Neural cell (in vitro differentiated cells): Measurements from ENCODE around the gene HELZ. TPM values are rescaled to one million over a fixed set of nuclear protein-coding genes. Genes with fewer than 3 reads are reported as not detected.

ENCODE experiments used
- H2AFZ ChIP-seq: fragments of 200-600, 300-800 bp; sonication (generic), shearing (Covaris generic); 2 replicates; pipeline ENCODE4 v1.6.0; 2014; ENCODE audit warnings: low read depth, mild to moderate bottlenecking, antibody characterized with exemption, low read length, moderate library complexity
- H3F3A ChIP-seq: fragments of 200-600 bp; shearing (Covaris generic); 2 replicates; pipeline ENCODE4 v1.6.1; 2016; ENCODE audit warnings: mild to moderate bottlenecking, moderate library complexity, mixed read lengths, antibody characterized with exemption, low read length; ENCODE audit not compliant: insufficient read depth, poor library complexity, severe bottlenecking
- H3K27ac ChIP-seq: fragments of 200-600, 300-800 bp; sonication (generic), shearing (Covaris generic); 2 replicates; pipeline ENCODE4 v1.5.1; 2014; ENCODE audit warnings: mild to moderate bottlenecking, low read length, moderate library complexity
- H3K27me3 ChIP-seq: fragments of 300-800, 200-600 bp; sonication (generic), shearing (Covaris generic); 2 replicates; pipeline ENCODE4 v1.6.0; 2014; ENCODE audit warnings: mild to moderate bottlenecking, low read depth, low read length, moderate library complexity; ENCODE audit not compliant: insufficient read depth
- H3K36me3 ChIP-seq: fragments of 300-800, 200-600 bp; sonication (generic), shearing (Covaris generic); 2 replicates; pipeline ENCODE4 v1.5.1; 2014; ENCODE audit warnings: mild to moderate bottlenecking, antibody characterized with exemption, low read length, moderate library complexity; ENCODE audit not compliant: insufficient read depth
- H3K4me2 ChIP-seq: fragments of 300-800, 200-600 bp; sonication (generic), shearing (Covaris generic); 2 replicates; pipeline ENCODE4 v1.6.0; 2014; ENCODE audit warnings: mild to moderate bottlenecking, low read length
- H3K4me3 ChIP-seq: fragments of 300-800, 200-600 bp; sonication (generic), shearing (Covaris generic); 2 replicates; pipeline ENCODE4 v1.5.1; 2014; ENCODE audit warnings: mild to moderate bottlenecking, low read length, moderate library complexity
- H3K79me2 ChIP-seq: fragments of 200-600 bp; shearing (Covaris generic); replicated peaks from 2 replicates; pipeline ENCODE4 v1.6.0; 2014; ENCODE audit warnings: mild to moderate bottlenecking, low read length, moderate library complexity; ENCODE audit not compliant: insufficient read depth
- H3K9ac ChIP-seq: fragments of 300-800, 200-600 bp; sonication (generic), shearing (Covaris generic); 2 replicates; pipeline ENCODE4 v1.6.1; 2016; ENCODE audit warnings: mild to moderate bottlenecking, low read length, mixed read lengths
- H3K9me2 ChIP-seq: fragments of 200-600 bp; shearing (Covaris generic); 2 replicates; pipeline ENCODE4 v1.6.1; 2016; ENCODE audit warnings: mild to moderate bottlenecking, low read length, mixed read lengths; ENCODE audit not compliant: insufficient read depth
- H3K9me3 ChIP-seq: fragments of 200-600, 300-800 bp; sonication (generic), shearing (Covaris generic); 2 replicates; pipeline ENCODE4 v1.6.1; 2016; ENCODE audit warnings: mild to moderate bottlenecking, mixed run types, low read length, moderate library complexity, mixed read lengths
- H4K20me1 ChIP-seq: fragments of 200-600 bp; shearing (Covaris generic); 2 replicates; pipeline ENCODE4 v1.6.1; 2016; ENCODE audit warnings: mild to moderate bottlenecking, mixed run types; ENCODE audit not compliant: insufficient read depth
- EP300 ChIP-seq: fragments of 450-650 bp; conservative IDR thresholded peaks from 2 replicates; pipeline ENCODE4 v1.6.1; 2014; ENCODE audit warnings: antibody characterized with exemption, mild to moderate bottlenecking, moderate library complexity; ENCODE audit not compliant: poor library complexity, severe bottlenecking
- EZH2 ChIP-seq: fragments of 200-600, 300-800 bp; shearing (Covaris generic), sonication (generic); IDR thresholded peaks from 2 replicates; pipeline ENCODE4 v1.6.1; 2014; ENCODE audit warnings: antibody characterized with exemption, low read length, borderline replicate concordance, mild to moderate bottlenecking; ENCODE audit not compliant: insufficient read depth, poor library complexity, severe bottlenecking
- MXI1 ChIP-seq: fragments of 450-650 bp; conservative IDR thresholded peaks from 2 replicates; pipeline ENCODE4 v1.6.1; 2014; ENCODE audit warnings: antibody characterized with exemption, mild to moderate bottlenecking; ENCODE audit not compliant: poor library complexity, severe bottlenecking
- POLR2AphosphoS5 ChIP-seq: IDR thresholded peaks from 2 replicates; pipeline ENCODE4 v1.6.1; 2012
- RAD21 ChIP-seq: fragments of 450-650 bp; conservative IDR thresholded peaks from 2 replicates; pipeline ENCODE4 v1.6.1; 2014; ENCODE audit warnings: antibody characterized with exemption, mild to moderate bottlenecking, moderate library complexity
- SMC3 ChIP-seq: fragments of 450-650 bp; conservative IDR thresholded peaks from 2 replicates; pipeline ENCODE4 v1.6.1; 2014; ENCODE audit warnings: antibody characterized with exemption, mild to moderate bottlenecking, moderate library complexity; ENCODE audit not compliant: poor library complexity
- TAF1 ChIP-seq: IDR thresholded peaks from 2 replicates; pipeline ENCODE4 v1.6.1; 2012; ENCODE audit warnings: low read depth
- polyA plus RNA-seq: library from polyadenylated mRNA; depleted of rRNA; stranded (reverse); fragments of >200 nt; gene quantifications from 2 replicates; pipeline ENCODE4 v1.2.3, GENCODE V29; 2014
- TF ChIP-seq, protein P1 (sequence below): fragments of 450-650 bp; IDR thresholded peaks from 2 replicates; pipeline ENCODE4 v1.5.1; 2014; ENCODE audit warnings: antibody characterized with exemption, mild to moderate bottlenecking, moderate library complexity; ENCODE audit not compliant: poor library complexity, severe bottlenecking
- TF ChIP-seq, protein P2 (sequence below): IDR thresholded peaks from 2 replicates; pipeline ENCODE4 v1.6.1; 2012; ENCODE audit warnings: borderline replicate concordance

Gene HELZ
- polyA plus RNA-seq, 1 donor from 2014 or later = 11.7 TPM

DNA sequence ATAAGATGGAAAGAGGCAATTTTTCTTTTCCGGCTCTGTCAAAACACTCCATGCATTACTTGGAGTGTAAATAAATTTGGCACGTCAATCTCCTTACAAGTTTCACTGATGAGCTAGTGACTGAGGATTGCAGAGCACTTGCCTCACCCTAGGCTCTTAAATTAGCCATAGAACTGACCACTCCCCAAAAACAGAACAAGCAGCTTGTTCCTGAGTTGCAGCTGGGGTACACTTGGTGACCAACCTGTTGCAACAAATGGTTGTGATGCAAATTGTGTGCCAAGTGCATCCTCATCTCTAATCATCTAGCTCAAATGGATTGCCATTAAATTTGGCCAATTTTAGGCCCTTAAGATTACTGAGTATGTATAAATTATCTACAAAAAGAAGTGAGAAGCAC lies 133.7 kb downstream of the HELZ start:
- Histone ChIP-seq H3K27me3 (no peaks in the 10 kb centered on the region), H3F3A (no peaks in the 10 kb centered on the region), H3K36me3 (peaks cover 17% of the 10 kb centered on the region), H3K9me3 (no peaks in the 10 kb centered on the region), H2AFZ (no peak overlapping the region), H3K4me2 (no peak overlapping the region), H3K9me2 (no peaks in the 10 kb centered on the region), H3K4me3 (no peak overlapping the region), H4K20me1 (no peaks in the 10 kb centered on the region), H3K9ac (no peak overlapping the region), H3K79me2 (no peaks in the 10 kb centered on the region), H3K27ac (no peak overlapping the region)
- TF ChIP-seq RAD21 (no peak), POLR2AphosphoS5 (no peak), SMC3 (no peak), TAF1 (no peak), MXI1 (no peak), EZH2 (no peak), EP300 (no peak)
- TF ChIP-seq, protein P1, sequence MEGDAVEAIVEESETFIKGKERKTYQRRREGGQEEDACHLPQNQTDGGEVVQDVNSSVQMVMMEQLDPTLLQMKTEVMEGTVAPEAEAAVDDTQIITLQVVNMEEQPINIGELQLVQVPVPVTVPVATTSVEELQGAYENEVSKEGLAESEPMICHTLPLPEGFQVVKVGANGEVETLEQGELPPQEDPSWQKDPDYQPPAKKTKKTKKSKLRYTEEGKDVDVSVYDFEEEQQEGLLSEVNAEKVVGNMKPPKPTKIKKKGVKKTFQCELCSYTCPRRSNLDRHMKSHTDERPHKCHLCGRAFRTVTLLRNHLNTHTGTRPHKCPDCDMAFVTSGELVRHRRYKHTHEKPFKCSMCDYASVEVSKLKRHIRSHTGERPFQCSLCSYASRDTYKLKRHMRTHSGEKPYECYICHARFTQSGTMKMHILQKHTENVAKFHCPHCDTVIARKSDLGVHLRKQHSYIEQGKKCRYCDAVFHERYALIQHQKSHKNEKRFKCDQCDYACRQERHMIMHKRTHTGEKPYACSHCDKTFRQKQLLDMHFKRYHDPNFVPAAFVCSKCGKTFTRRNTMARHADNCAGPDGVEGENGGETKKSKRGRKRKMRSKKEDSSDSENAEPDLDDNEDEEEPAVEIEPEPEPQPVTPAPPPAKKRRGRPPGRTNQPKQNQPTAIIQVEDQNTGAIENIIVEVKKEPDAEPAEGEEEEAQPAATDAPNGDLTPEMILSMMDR = no peak
- TF ChIP-seq, protein P2, sequence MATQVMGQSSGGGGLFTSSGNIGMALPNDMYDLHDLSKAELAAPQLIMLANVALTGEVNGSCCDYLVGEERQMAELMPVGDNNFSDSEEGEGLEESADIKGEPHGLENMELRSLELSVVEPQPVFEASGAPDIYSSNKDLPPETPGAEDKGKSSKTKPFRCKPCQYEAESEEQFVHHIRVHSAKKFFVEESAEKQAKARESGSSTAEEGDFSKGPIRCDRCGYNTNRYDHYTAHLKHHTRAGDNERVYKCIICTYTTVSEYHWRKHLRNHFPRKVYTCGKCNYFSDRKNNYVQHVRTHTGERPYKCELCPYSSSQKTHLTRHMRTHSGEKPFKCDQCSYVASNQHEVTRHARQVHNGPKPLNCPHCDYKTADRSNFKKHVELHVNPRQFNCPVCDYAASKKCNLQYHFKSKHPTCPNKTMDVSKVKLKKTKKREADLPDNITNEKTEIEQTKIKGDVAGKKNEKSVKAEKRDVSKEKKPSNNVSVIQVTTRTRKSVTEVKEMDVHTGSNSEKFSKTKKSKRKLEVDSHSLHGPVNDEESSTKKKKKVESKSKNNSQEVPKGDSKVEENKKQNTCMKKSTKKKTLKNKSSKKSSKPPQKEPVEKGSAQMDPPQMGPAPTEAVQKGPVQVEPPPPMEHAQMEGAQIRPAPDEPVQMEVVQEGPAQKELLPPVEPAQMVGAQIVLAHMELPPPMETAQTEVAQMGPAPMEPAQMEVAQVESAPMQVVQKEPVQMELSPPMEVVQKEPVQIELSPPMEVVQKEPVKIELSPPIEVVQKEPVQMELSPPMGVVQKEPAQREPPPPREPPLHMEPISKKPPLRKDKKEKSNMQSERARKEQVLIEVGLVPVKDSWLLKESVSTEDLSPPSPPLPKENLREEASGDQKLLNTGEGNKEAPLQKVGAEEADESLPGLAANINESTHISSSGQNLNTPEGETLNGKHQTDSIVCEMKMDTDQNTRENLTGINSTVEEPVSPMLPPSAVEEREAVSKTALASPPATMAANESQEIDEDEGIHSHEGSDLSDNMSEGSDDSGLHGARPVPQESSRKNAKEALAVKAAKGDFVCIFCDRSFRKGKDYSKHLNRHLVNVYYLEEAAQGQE = no peak

DNA sequence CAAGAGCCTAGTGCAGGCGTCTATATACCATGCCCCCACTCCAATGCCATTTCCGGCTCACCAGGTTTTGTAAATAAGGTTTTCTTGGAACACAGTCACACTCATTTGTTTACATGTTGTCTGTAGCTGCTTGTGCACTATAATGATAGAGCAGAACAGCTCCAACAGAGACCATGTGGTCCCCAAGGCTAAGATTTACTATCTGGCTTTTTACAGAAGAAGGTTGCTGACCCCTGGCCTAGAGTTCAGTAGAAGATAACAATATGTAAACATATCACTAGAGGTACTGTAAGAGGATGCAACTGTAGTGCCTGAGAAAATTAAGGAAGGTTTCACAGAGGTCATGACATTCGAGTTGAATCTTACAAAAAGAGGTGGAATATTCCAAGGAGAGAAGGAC lies 134.4 kb downstream of the HELZ start:
- Histone ChIP-seq H3K27ac (no peak overlapping the region), H3K9me2 (no peaks in the 10 kb centered on the region), H3K27me3 (no peaks in the 10 kb centered on the region), H3K36me3 (peaks cover 13% of the 10 kb centered on the region), H3K9ac (no peak overlapping the region), H3K9me3 (no peaks in the 10 kb centered on the region), H3K4me2 (no peak overlapping the region), H3K4me3 (no peak overlapping the region), H4K20me1 (no peaks in the 10 kb centered on the region), H3F3A (no peaks in the 10 kb centered on the region), H2AFZ (no peak overlapping the region), H3K79me2 (no peaks in the 10 kb centered on the region)
- TF ChIP-seq RAD21 (no peak), POLR2AphosphoS5 (no peak), TAF1 (no peak), SMC3 (no peak), EP300 (no peak), EZH2 (no peak), MXI1 (no peak)
- TF ChIP-seq, protein P2 = no peak
- TF ChIP-seq, protein P1 = no peak
